ENCODE results near the gene SH2D3C.

SH2D3C gene

GRCh38 chr9:127728808-127729207 lies 49.7 kb downstream of the SH2D3C start:
- Histone ChIP-seq H3K4me1 (ENCODE audit: low read depth, poor library complexity, severe bottlenecking) (peaks cover 2% of the 10 kb centered on the region), H3K4me2 (no peak overlapping the region), H3K4me3 (IDR thresholded peaks at IDR 0.05; ENCODE audit: insufficient read depth, low read depth, low read length) (no peak overlapping the region), H3K9ac (no peak overlapping the region), H3K36me3 (ENCODE audit: insufficient read depth) (no peaks in the 10 kb centered on the region), H4K20me1 (ENCODE audit: insufficient read depth) (no peaks in the 10 kb centered on the region), H3K27ac (no peak overlapping the region), H3K79me2 (ENCODE audit: insufficient read depth, low read depth) (no peaks in the 10 kb centered on the region), H2AFZ (ENCODE audit: low read depth) (no peak overlapping the region), H3K27me3 (ENCODE audit: insufficient read depth, low read depth) (no peaks in the 10 kb centered on the region)
- no peak for TF ChIP-seq CTCF (conservative IDR thresholded peaks at IDR 0.05; ENCODE audit: low read depth, low read length)

- Histone ChIP-seq H3K4me1 (ENCODE audit: low read depth, poor library complexity, severe bottlenecking) (no peaks in the 10 kb centered on the region), H3K27me3 (ENCODE audit: insufficient read depth, low read depth) (no peaks in the 10 kb centered on the region), H3K9ac (no peak overlapping the region), H2AFZ (ENCODE audit: low read depth) (no peak overlapping the region), H3K4me3 (IDR thresholded peaks at IDR 0.05; ENCODE audit: insufficient read depth, low read depth, low read length) (no peak overlapping the region), H4K20me1 (ENCODE audit: insufficient read depth) (no peaks in the 10 kb centered on the region), H3K27ac (no peak overlapping the region), H3K4me2 (no peak overlapping the region), H3K79me2 (ENCODE audit: insufficient read depth, low read depth) (no peaks in the 10 kb centered on the region), H3K36me3 (ENCODE audit: insufficient read depth) (no peaks in the 10 kb centered on the region)
- no peak for TF ChIP-seq CTCF (conservative IDR thresholded peaks at IDR 0.05; ENCODE audit: low read depth, low read length)
Observed at GRCh38 chr9:127726871-127727270, 51.6 kb downstream of the SH2D3C start.

DNA sequence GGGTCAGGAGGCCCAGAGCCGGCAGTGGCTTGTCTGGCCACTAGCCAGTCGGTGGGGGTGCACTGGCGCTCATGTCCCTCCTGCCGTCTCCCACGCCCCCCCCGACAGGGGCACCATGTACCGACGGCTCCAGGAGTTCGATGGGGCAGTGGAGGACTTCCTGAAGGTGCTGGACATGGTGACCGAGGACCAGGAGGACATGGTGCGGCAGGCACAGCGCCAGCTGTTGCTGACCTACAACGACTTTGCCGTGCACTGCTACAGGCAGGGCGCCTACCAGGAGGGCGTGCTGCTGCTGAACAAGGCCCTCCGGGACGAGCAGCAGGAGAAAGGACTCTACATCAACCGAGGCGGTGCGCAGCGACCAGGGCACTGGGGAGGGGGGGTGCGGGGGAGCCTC lies 54.5 kb downstream of the SH2D3C start:
- no peak overlapping the region for H3K4me2 ChIP-seq
- H2AFZ ChIP-seq (ENCODE audit: low read depth) = no peak overlapping the region
- no peak for TF ChIP-seq CTCF (conservative IDR thresholded peaks at IDR 0.05; ENCODE audit: low read depth, low read length)
- no peak overlapping the region for H3K27ac ChIP-seq
- no peaks in the 10 kb centered on the region for H3K4me1 ChIP-seq (ENCODE audit: low read depth, poor library complexity, severe bottlenecking)
- H3K36me3 ChIP-seq (ENCODE audit: insufficient read depth) = no peaks in the 10 kb centered on the region
- H4K20me1 ChIP-seq (ENCODE audit: insufficient read depth) = no peaks in the 10 kb centered on the region
- H3K9ac ChIP-seq = no peak overlapping the region
- H3K27me3 ChIP-seq (ENCODE audit: insufficient read depth, low read depth) = no peaks in the 10 kb centered on the region
- no peaks in the 10 kb centered on the region for H3K79me2 ChIP-seq (ENCODE audit: insufficient read depth, low read depth)
- H3K4me3 ChIP-seq (IDR thresholded peaks at IDR 0.05; ENCODE audit: insufficient read depth, low read depth, low read length) = no peak overlapping the region

- Histone ChIP-seq H2AFZ (ENCODE audit: low read depth) (no peak overlapping the region), H3K79me2 (ENCODE audit: insufficient read depth, low read depth) (no peaks in the 10 kb centered on the region), H3K4me1 (ENCODE audit: low read depth, poor library complexity, severe bottlenecking) (no peaks in the 10 kb centered on the region), H3K27ac (no peak overlapping the region), H3K4me3 (IDR thresholded peaks at IDR 0.05; ENCODE audit: insufficient read depth, low read depth, low read length) (no peak overlapping the region), H3K27me3 (ENCODE audit: insufficient read depth, low read depth) (no peaks in the 10 kb centered on the region), H3K9ac (no peak overlapping the region), H3K36me3 (ENCODE audit: insufficient read depth) (no peaks in the 10 kb centered on the region), H4K20me1 (ENCODE audit: insufficient read depth) (no peaks in the 10 kb centered on the region), H3K4me2 (no peak overlapping the region)
- no peak for TF ChIP-seq CTCF (conservative IDR thresholded peaks at IDR 0.05; ENCODE audit: low read depth, low read length)
Observed at GRCh38 chr9:127723444-127723843, 55.0 kb downstream of the SH2D3C start.

- no peaks in the 10 kb centered on the region for H3K27me3 ChIP-seq (ENCODE audit: insufficient read depth, low read depth)
- TF ChIP-seq CTCF (conservative IDR thresholded peaks at IDR 0.05; ENCODE audit: low read depth, low read length) = no peak
- H3K27ac ChIP-seq = no peak overlapping the region
- no peak overlapping the region for H3K4me3 ChIP-seq (IDR thresholded peaks at IDR 0.05; ENCODE audit: insufficient read depth, low read depth, low read length)
- H3K79me2 ChIP-seq (ENCODE audit: insufficient read depth, low read depth) = no peaks in the 10 kb centered on the region
- H2AFZ ChIP-seq (ENCODE audit: low read depth) = no peak overlapping the region
- H3K4me2 ChIP-seq = no peak overlapping the region
- H3K36me3 ChIP-seq (ENCODE audit: insufficient read depth) = no peaks in the 10 kb centered on the region
- H4K20me1 ChIP-seq (ENCODE audit: insufficient read depth) = no peaks in the 10 kb centered on the region
- no peak overlapping the region for H3K9ac ChIP-seq
- no peaks in the 10 kb centered on the region for H3K4me1 ChIP-seq (ENCODE audit: low read depth, poor library complexity, severe bottlenecking)
Observed at GRCh38 chr9:127723013-127723412, 55.5 kb downstream of the SH2D3C start.
